Panc1 (cell line): Measurements from ENCODE around the gene STK32C. TPM values are rescaled to one million over a fixed set of nuclear protein-coding genes. Genes with fewer than 3 reads are reported as not detected.

ENCODE experiments used
- ATAC-seq: fragments of 200-7000 bp; cut with Tn5 transposase; 2 replicates; pipeline ENCODE4 v1.9.1; 2020; ENCODE audit warnings: mild to moderate bottlenecking, moderate library complexity
- BruUV-seq: library from RNA; stranded (reverse); fragments of 400-500 nt; replicated peaks from 2 replicates; lab custom pipeline; 2021; lab: Mats Ljungman, UMichigan
- CTCF ChIA-PET: fragments of 300-600 bp; sonication (Branson Sonifier 250); formaldehyde crosslinking; loops from one replicate; lab custom pipeline; 2022; ENCODE audit warnings: antibody characterized with exemption; lab: Charles Lee
- POLR2A ChIA-PET: fragments of 300-600 bp; sonication (Branson Sonifier 250); formaldehyde crosslinking; loops from one replicate; lab custom pipeline; 2022; ENCODE audit warnings: antibody characterized with exemption; lab: Charles Lee
- DNase-seq: peaks from one replicate; pipeline ENCODE4 v3.0.0-alpha.2; 2010; ENCODE audit warnings: low read depth, low spot score
- H3K27ac ChIP-seq: 2 replicates; pipeline ENCODE4 v1.5.1; 2011; ENCODE audit warnings: mild to moderate bottlenecking, low read length, inconsistent platforms
- H3K27me3 ChIP-seq: fragments of 200-500 bp; sonication (Bioruptor generic); 2 replicates; pipeline ENCODE4 v1.6.0; 2014; ENCODE audit warnings: low read length, inconsistent platforms; ENCODE audit not compliant: control insufficient read depth, insufficient read depth
- H3K36me3 ChIP-seq: fragments of 200-500 bp; sonication (Bioruptor generic); 2 replicates; pipeline ENCODE4 v1.5.1; 2014; ENCODE audit warnings: inconsistent platforms, mild to moderate bottlenecking, low read length, moderate library complexity; ENCODE audit not compliant: control insufficient read depth, insufficient read depth
- H3K4me1 ChIP-seq: 2 replicates; pipeline ENCODE4 v1.5.1; 2011; ENCODE audit warnings: inconsistent platforms, mild to moderate bottlenecking, low read length, moderate library complexity; ENCODE audit not compliant: control insufficient read depth, insufficient read depth
- H3K4me3 ChIP-seq, 2 experiments: 2 replicates each; pipeline ENCODE4 v1.5.1; 2011 to 2012; ENCODE audit warnings: low read depth in 2 of 2, low read length in 2 of 2, mild to moderate bottlenecking in 2 of 2, inconsistent platforms in 1 of 2, moderate library complexity in 1 of 2
- H3K9me3 ChIP-seq: fragments of 200-500 bp; sonication (Bioruptor generic); 2 replicates; pipeline ENCODE4 v1.5.1; 2014; ENCODE audit warnings: low read depth, mild to moderate bottlenecking, inconsistent platforms, low read length, moderate library complexity; ENCODE audit not compliant: control insufficient read depth, insufficient read depth
- CTCF ChIP-seq: fragments of 450-650 bp; IDR thresholded peaks from 2 replicates; pipeline ENCODE4 v1.5.1; 2017; ENCODE audit warnings: mild to moderate bottlenecking
- POLR2AphosphoS5 ChIP-seq: IDR thresholded peaks from 2 replicates; pipeline ENCODE4 v1.6.1; 2012; ENCODE audit warnings: mild to moderate bottlenecking, low read depth, low read length, moderate library complexity
- REST ChIP-seq, 2 experiments: IDR thresholded peaks; 2 replicates each; pipeline ENCODE4 v1.6.1; 2011 to 2012; ENCODE audit warnings: low read depth in 2 of 2, control low read depth in 1 of 2, low read length in 1 of 2, mild to moderate bottlenecking in 1 of 2, moderate library complexity in 1 of 2; ENCODE audit not compliant: insufficient read depth in 1 of 2
- SIN3A ChIP-seq: IDR thresholded peaks from 2 replicates; pipeline ENCODE4 v1.6.1; 2012; ENCODE audit warnings: low read depth, mild to moderate bottlenecking, low read length, moderate library complexity, borderline replicate concordance; ENCODE audit not compliant: insufficient read depth
- TCF7L2 ChIP-seq: IDR thresholded peaks from 2 replicates; pipeline ENCODE4 v1.6.1; 2011; ENCODE audit warnings: mild to moderate bottlenecking, low read depth, low read length, inconsistent platforms
- in situ Hi-C: cut with HindIII; loops from 2 replicates; pipeline ENCODE4 v1.10.0; 2016; ENCODE audit warnings: low sequenced_read_pairs, low pct_unique_long_range_greater_than_20kb
- intact Hi-C: fragments of 100-400 bp; cut with micrococcal nuclease; formaldehyde crosslinking; loops from one replicate; pipeline ENCODE4 v1.10.0; 2022; ENCODE audit not compliant: unreplicated experiment
- total RNA-seq: library from RNA; stranded (reverse); gene quantifications from one replicate; pipeline ENCODE4 v1.2.1, GENCODE V29; 2021; ENCODE audit not compliant: unreplicated experiment

The STK32C gene
- total RNA-seq, 1 experiment from 2014 or later = 53.7 TPM

GRCh38 chr10:132302421-132303310, 5.1 kb downstream of the STK32C start:
- POLR2A ChIA-PET = no interaction called here

More at GRCh38 chr10:132302421-132303310, 5.1 kb downstream of the STK32C start:
- Histone ChIP-seq H3K4me3 (no peak overlapping the region), H3K9me3 (no peaks in the 10 kb centered on the region), H3K27me3 (no peaks in the 10 kb centered on the region), H3K36me3 (no peaks in the 10 kb centered on the region), H3K27ac (no peak overlapping the region), H3K4me1 (peaks cover 31% of the 10 kb centered on the region)
- TF ChIP-seq TCF7L2 (no peak), POLR2AphosphoS5 (no peak), REST (IDR thresholded peaks at IDR 0.05; ENCODE audit: insufficient read depth in 1 of 2, low read depth in 2 of 2, low read length in 1 of 2) (no peak), SIN3A (no peak), CTCF (no peak)
- no peak for DNase-seq
- intact Hi-C loops (no loop called here), in situ Hi-C loops (no loop called here)
- CTCF ChIA-PET = no interaction called here
- ATAC-seq = no peak
- no TSS peak for BruUV-seq
